Measurements from ENCODE around the gene TTLL3.

TTLL3 gene

DNA sequence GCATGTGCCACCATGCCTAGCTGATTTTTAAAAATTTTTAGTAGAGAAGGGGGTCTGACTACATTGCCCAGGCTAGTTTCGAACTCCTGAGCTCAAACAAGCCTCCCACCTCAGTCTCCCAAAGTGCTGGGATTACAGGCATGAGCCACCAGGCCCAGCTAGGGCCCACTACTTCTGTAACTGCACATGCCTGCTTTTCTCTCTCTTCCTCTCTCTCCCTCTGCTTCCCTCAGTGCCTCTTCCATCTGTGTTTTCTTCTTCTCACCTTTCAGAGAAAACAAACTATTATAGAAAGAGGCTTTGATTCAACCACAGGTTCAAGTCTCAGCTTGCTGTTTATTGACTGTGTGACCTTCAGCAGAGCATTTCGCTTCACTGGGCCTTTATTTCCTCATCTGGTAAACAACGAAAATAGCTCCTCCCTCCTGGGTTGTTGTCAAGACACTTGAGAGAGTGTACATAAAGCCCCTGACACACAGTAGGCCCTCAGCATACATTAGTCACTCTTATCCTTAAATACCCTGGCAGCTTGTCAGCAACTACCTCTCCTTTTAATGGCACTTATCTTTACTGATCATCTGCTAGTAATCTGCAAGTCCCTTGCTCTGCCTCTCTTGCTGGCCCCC, 28.0 kb upstream of the TTLL3 start:
- no peak for DNase-seq

DNA sequence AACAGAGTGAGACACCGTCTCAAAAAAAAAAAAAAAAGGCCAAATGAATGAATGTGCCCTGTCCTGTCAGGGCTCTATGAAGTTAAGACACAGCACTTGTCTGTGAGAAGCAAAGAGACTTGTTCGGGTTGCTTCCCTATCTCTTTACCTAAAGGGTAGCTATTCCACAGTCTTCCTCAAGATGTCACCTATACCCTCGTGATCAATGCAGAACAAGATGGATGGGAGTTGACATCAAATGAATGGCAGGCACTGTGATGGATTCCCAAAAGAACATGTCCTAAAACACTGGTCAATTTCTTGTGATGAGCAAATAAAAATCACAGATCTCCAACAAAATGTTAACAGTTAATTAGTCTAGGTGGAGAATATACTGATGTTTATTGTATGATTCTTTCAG, 27.3 kb upstream of the TTLL3 start:
- DNase-seq, result no peak

DNA sequence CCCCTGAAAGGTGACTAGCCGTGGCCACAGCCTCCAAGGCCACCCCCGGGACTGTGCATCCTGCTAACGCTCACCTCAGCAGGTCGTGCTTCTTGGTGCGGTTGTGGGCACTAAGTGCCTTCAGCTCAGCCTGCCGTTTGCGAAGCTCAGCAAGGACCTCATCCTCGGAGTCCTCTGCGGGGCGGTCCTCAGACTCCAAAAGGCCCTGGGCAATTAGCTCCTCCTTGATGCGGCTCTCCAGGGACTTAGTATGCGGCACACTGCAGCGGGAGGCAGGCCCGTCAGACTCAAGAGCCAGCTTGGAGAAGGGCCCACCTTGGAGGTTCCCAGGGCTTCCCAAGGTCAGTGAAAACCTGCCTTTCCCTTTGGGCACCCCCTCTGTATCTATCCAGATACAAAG, 26.1 kb upstream of the TTLL3 start:
- no peak for DNase-seq

DNA sequence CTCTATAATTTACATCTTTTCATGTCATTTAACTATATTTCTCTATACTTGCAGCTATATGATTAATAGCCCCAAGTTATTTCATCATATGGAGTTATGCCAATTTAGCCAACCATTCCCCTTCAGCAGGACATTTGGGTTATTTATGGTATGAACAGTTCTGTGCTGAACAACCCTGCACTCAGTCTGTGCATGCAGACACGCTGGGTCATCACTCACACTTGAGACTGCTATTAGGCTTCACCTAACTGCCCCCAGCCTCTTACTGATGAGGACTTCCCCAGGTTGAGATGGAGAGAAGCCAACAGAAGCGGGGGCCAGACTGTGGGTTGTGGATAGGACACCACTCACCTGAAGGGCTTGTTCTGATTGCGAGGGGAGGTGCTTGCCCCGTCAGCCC, 25.1 kb upstream of the TTLL3 start:
- DNase-seq, result no peak

DNA sequence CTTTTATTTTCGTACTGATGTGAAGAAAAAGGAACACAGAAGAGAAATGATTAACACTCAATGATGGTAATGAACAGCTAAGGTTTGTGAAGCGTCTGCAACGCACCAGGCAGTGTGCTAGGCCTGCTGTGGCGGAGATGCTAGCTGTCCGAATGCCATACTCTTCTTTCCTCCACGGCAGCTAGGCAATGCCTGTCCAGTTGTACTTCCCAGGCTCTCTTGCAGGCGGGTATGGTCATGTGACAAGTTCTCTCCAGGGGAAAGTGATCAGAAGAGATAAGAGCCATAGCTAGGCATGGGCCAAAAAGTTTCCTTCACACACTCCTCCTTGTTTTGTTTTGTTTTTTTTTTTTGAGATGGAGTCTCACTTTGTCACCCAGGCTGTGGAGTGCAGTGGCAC, 24.5 kb upstream of the TTLL3 start:
- DNase-seq, result no peak

DNA sequence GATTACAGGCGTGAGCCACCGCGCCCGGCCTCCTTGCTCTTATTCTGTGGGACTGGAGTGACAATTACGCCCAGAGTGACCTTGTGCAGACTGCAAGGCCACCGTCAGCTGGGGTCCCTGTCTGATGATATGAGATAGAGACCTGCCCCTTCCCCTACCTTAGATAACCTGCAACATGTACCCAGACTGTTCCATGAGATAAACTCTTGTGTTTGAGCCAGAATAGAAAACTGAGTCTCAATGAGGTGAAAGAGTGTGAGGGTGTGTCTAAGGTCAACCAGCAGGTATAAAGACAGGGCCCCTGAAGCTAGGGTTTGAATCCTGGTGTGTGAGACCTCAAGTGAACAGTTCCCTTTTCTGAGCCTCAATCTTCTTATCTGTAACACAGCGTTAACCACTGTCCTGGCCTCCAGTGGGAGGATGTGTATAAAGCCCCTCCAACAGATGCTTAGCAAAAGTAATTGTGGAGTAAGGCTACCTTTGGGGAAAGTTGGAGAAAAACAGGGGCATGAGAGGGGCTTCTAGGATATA, 23.8 kb upstream of the TTLL3 start:
- no peak for DNase-seq

DNA sequence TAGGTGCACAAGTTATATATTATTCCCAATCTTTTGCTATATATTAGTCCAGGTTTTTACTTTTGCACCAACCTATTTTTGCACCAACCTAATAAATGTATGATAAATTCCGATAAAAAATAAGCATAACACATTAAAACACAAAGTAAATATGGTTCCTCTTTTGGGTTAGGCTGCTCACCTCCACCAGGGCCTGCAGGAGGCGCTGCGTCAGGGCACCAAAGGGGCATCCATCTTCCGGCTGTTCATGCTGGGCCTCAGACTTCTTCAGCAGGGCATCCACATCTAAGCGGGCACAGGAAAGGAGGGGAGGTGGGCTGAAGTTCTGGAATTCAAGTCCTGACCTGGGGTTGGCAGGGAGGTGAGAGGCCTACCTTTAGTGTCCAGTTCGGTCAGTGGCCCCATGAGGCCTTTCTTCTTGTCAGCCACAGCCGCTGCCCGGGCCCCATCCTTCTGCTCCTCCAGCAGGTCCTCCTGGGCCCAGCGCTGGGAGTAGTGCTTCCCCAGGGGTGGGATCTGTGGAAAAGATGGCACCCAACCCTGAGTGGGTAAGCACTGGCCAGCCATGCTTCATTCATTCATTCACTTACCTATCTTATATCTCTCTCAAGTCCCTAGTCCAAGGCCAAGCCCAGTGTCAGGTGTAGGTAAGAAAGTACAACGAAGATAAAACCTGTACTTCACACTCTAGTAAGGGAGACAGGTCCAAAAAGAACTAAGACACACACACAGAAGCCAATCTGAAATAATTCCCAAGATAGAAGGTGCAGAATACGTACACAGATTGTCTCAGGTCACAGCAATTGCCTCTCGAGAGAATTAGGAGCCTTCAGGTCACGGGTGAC, 23.0 kb upstream of the TTLL3 start:
- no peak for DNase-seq

DNA sequence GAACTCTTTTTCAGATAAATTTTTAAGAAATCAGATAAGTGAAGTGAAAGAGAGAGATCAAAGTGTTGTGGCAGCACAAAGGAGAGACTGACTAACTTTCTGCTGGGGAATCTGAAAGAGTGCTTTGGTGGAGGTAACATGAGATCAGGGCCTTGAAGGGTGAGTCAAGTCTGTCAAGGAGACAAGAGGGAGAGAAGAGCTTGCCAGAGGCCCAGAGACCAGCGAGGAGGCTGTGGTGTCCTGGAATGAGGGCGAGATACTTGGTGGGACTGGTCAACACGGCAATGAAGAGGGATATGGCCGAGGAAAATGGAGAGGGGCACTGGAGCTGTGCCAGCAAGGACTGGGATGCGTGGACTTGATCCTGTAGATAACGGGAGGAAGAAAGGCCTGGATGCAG, 22.3 kb upstream of the TTLL3 start:
- DNase-seq, result no peak

DNA sequence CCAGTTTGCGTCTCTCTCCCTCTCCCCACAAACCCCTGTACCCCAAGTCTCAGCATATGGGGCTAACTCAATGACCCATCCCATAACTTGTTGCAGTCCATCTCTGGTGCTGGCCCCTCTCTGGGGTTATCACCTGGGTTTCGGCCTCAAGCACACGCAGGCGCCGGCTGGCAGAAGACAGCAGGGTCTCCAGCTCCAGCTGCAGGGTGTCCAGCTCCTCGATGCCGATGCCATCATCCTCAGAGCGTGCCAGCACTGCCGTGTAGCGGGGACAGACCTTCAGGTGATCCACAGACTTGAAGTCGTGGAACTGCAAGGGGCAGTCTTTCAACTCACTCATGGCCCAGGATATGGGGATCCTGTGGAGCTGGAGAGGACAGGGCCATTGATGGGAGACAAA, 18.9 kb upstream of the TTLL3 start:
- no peak for DNase-seq

DNA sequence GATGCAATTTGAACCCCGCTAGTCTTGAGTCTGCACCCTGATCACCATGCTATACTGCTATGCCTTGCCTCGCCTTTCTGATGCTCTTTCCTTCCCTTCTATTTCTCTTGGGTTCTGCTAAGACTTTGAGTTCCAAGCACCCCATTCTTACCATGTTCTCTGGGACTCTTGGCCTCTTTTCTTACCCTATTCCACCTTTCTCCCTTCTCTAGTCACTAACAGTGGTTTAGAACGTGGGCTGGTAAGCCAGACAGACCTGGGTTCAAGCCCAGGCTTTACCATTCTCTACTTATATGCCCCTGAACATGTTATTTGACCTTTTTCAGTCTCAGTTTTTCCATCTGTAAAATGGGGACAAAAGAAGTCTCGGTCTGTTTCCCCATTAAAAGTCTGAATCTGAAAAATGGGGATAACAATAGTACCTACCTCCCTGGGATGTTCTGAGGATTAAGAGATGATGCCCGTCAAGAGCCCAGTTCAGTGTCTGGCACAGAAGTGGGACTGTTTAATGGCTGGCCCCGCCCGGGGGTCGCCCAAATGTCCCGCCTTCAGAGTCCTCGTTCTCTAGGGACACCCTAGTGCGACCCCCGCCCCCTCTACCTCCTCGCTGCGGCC, 18.2 kb upstream of the TTLL3 start:
- no peak for DNase-seq

DNA sequence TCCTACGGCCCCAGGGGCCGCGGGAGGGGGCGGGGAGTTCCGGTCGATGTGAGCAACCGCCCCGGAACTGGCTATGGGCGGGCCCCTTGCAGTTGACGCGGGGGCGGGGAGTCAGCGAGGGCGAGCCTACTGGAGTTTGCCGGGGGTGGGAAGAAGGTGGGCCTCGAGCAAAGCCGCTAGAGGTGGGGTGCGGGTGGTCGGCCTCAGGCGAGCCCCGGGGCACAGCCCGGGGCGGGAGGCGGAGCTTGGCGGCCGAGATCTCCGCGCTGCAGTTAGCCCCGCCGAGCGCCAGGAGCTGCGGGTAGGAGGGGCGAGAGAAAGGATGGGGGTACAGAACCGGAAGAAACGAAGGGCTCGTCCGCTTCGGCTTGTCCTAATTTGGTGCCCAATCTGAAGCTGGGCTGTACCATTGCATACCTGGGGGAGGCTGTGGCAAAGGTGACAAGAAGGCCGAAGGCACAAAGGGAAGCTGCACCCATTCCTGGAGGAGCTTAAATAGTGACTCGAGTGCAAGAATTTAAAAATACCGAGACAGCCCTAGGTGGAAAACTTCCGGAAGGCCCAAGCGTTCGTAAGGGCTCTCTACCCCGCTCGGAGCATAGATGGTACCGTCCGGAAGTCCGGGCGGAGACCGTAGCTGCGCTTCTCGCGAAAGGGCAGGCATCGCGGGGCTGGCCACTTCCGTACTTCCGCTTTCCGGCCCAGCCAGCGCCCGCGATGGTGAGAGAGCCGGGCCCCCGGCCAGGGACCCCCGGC, 17.5 kb upstream of the TTLL3 start, which contains the start of the genes ARPC4 and TADA3:
ARPC4 (plus strand) TSS at position 678 of the 756 bp plus-strand sequence; CDS start at position 718, 40 bp downstream.
TADA3 (minus strand) TSS at position 69 of the 756 bp plus-strand sequence. CDS start 1,007 bp downstream, outside the sequence.
- peak; percentile 99 for DNase-seq

DNA sequence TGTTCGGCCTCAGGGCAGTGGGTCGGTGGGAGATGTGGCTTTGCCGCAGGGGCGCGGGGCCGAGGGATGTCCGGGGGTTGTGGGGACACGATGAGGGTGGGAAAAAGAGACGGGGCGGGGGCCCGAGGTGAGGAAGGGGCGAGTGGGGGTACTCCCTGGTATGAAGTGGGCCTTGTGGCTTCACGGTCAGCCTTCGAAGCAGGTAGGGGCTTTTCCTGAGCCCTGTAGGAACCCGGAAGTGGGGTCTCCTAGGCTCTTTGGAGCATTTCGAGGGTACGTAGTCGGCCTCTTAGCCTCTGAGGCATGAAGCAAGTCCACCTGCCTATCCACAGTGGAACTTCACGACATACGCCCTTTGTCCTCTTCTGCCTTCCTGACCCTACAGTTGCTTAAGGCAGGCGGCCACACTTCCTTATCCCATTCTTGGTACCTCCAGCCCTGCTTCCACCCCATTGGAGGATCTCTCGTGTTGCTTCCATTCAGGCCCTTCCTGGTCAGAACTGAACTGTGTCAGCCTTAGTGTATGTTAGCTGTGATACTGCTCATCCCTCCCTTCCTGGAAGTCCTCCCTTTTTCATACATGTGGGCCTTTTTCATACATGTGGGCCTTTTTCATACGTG, 16.8 kb upstream of the TTLL3 start:
- no peak for DNase-seq

DNA sequence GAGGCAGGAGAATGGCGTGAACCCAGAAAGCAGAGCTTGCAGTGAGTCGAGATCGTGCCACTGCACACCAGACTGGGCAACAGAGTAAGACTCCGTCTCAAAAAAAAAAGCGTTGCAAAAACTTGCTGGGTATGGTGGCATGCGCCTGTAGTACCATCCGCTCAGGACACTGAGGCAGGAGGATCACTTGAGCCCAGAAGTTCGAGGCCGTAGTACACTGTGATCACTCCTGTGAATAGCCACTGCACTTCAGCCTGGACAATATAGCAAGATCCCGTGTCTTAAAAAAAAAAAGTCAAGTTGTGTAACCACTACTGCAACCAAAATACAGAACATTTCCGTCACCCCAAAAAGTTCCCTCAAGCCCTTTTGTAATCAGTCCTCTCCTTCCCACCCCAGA, 15.7 kb upstream of the TTLL3 start:
- no peak for DNase-seq

DNA sequence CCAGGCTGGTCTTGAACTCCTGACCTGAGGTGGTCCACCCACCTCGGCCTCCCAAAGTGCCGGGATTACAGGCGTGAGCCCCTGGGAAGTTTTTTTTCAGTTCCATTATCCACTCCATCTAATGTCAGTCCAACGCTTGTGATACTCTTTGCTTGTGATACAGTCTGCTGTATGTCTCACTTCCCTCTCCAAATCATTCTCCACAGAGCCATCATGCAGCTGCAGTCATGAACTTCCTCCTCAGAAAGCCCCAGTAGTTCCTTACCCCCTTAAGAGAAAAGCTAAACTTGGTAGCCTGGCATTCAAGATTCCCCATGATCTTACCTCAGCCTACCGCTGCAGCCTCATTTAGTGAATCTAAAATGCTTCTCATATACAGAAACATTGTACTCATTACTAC, 14.9 kb upstream of the TTLL3 start:
- DNase-seq, result no peak

DNA sequence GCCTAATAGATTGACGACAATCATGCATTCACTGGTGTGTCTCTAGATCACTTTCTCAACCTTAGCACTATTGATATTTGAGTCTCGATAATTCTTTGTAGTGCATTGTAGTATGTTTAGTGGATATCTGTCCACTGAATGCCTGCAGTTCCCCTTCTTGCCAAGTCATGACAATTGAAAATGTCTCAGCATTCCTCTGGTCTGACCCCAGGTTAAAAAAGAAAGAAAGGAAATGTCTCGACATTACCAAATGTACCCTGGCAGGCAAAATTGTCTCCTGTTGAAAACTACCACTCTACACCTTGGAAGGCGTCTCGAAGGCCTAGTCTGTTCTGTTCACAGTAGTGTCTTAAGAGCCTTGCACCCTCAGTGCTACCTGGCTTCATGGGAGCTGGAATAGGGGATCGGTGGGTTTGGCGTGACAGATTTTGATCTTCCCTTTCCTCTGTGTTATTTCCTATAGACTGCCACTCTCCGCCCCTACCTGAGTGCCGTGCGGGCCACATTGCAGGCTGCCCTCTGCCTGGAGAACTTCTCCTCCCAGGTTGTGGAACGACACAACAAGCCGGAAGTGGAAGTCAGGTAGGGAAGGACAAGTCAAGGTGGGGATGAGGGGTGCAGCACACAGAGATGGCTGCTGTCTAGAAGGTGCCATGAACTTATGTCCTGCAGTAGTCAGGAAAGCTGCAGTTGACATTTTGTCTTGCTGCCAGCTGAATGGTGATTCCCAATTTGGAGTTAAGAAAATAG, 12.7 kb upstream of the TTLL3 start:
- DNase-seq, result no peak

DNA sequence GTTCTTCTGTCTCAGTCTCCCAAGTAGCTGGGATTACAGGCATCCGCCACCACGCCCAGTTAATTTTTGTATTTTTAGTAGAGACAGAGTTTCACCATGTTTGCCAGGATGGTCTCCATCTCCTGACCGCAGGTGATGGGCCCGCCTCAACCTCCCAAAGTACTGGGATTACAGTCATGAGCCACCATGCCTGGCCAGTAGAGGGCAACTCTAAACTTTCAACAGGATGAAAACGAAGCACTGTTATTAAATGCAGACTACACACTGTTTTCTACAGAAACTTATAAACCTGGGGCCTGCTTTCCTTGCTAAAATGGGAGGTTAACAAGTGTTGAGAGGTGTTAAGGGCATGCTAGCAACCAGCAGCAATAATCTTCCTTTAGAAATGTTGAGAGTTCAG, 9.5 kb upstream of the TTLL3 start:
- DNase-seq, result no peak

DNA sequence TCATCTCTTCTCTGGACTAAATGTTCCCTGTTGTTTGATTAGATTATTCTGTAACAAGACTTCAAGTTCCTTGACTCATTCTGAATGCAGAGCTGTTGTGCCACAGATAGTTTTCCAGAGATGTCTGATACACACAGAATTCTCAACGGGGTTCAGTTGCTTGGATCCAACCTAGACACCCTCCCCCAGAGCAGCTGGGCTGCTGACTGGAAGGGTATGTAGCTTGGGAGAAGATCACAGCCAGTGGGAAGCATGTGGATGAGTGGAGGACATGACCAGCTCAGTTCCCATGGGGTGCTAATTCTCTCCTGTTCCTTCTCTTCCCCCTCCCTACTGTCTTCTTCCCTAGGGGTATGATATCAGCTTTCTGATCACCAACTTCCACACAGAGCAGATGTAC, 6.6 kb upstream of the TTLL3 start:
- DNase-seq, result no peak

DNA sequence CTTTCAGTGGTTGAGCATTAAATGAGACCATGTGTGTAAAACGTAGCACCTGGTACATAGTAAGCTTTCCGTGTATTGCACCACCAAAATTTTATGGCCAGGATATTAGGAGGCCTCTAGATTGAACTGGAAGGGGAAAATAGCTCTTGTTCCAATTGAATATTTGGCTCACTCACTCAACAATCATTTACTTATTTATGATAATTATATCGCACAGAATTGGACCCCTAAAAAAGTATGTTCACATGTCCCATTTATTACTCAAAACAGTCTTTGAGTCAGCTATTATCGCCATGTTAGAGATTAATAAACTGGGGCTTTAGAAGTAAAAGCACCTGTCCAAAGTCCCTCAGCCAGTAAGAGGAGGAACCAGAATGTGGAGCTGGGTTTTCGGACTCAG, 5.1 kb upstream of the TTLL3 start:
- no peak for DNase-seq

DNA sequence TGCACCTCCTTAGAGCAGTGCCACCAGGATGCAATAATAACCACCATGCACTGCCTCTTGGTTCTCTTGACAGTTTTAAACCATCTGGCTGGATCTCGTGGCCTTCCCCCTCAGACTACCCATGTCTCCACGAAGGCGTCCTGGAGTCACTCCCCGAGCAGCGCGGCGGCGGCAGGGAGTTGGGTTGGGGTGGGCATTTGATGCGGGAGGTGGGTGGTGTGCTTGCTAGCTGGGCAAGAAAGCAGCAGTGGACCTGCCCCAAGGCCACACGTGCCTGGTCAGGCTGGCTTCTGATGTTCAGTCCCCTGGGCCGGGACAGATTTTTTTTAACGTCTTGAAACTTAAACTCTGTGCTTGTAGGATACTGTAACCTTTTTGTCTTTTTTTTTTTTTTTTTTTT, 3.9 kb upstream of the TTLL3 start:
- DNase-seq, result no peak

DNA sequence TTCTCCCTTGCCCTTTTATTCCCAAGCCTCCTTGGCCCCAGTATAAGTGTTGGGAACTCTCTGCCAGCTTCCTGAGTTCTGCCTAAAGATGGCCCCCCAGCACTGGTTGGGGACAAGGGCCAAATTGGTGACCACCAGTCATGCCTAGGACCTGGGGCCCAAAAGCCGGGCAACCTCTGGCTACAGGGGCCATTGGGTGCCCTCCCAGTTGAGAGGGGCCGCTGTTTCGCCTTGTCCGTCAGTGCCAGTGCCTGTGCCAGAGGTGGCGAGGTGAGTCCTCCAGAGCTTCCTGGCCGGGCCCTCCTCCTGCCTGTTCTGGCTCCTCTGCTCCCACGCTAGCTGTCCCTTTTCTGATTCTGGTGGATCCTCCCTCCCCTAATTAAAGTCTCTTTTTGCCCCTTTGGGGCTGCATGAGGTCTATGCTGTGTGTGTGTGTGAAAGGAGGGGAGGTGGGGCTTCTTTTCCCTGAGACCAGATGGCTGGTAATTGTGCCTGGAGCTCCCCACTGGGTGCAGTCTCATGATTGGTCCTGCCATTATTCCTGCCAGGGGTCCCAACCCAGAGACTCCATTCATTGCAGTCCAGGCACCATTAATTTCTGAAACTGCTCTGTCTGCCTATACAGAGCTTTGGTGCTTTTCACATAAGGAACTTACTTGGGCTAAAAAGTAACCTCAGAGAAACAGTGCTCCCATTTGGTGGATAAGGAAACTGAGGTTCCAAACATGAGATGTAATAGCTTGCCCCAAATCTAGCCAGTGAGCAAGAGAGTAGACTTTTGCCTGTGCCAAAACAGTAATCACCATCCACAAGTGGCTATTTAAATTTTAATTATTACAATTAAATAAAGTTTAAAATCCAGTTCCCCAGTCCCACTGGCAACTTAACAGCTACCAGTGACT, 3.1 kb upstream of the TTLL3 start:
- DNase-seq, result peak; percentile 35

DNA sequence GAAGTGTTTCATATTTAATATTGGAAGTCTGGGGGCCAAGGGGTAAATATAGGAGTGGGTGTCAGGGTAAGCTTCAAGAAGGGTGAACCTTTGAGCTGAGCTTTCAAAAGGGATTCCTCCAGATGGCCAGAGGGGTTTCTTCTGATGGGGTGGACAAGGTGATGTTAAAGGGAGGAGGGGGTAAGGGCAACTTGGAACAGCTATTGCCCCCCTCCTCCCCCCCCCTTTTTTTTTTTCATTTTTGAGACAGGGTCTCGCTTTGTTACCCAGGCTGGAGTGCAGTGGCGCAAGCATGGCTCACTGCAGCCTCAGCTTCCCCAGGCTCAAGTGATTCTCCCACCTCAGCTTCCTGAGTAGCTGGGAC, 2.1 kb upstream of the TTLL3 start:
- no peak for DNase-seq

Measured in eye (tissue), 1 donor.